Muscle of leg (tissue), 11 donors: ENCODE results near the gene IBTK. TPM values are rescaled to one million over a fixed set of nuclear protein-coding genes. Genes with fewer than 3 reads are reported as not detected.
"Not testable (repeated sequence)": the region's sequence is repeated elsewhere in the genome, so short reads cannot be mapped to it uniquely, and the experiment has no call there.

Experiments used
- DNase-seq: peaks from one replicate; pipeline ENCODE4 v3.0.0; 2013
- H3K27ac ChIP-seq: one replicate; pipeline ENCODE4 v1.5.1; 2013; ENCODE audit warnings: mild to moderate bottlenecking, low read length, control low read depth
- H3K27me3 ChIP-seq: one replicate; pipeline ENCODE4 v1.6.1; 2013; ENCODE audit warnings: low read length; ENCODE audit not compliant: control insufficient read depth, insufficient read depth
- H3K36me3 ChIP-seq: one replicate; pipeline ENCODE4 v1.6.1; 2013; ENCODE audit warnings: low read length; ENCODE audit not compliant: control insufficient read depth, insufficient read depth
- H3K4me1 ChIP-seq: one replicate; pipeline ENCODE4 v1.6.1; 2013; ENCODE audit warnings: low read length; ENCODE audit not compliant: control insufficient read depth, insufficient read depth
- H3K4me3 ChIP-seq: one replicate; pipeline ENCODE4 v1.5.1; 2013; ENCODE audit warnings: low read length, control low read depth
- H3K9me3 ChIP-seq: replicated peaks from 2 replicates; pipeline ENCODE4 v1.6.1; 2013; ENCODE audit warnings: low read depth, low read length; ENCODE audit not compliant: control insufficient read depth
- WGBS: methylation state at CpG from one replicate; pipeline ENCODE4 v1.1.5; 2013; ENCODE audit warnings: missing lambda C conversion rate; ENCODE audit not compliant: insufficient coverage; 5-methylcytosine and 5-hydroxymethylcytosine counted together
- polyA plus RNA-seq, 8 donors: library from polyadenylated mRNA; unstranded; fragments of 120-200 nt; gene quantifications; one replicate each; pipeline versions ENCODE4 v1.2.1 to v1.2.3, GENCODE V29; 2013; ENCODE audit warnings: inconsistent platforms in 1 of 8, low replicate concordance in 1 of 8; ENCODE audit not compliant: insufficient read length in 8 of 8, insufficient read depth in 1 of 8
- total RNA-seq: library from RNA; stranded (reverse); fragments of 120-200 nt; gene quantifications from one replicate; pipeline ENCODE4 v1.2.4, GENCODE V29; 2013

IBTK gene
- total and polyA plus RNA-seq, 9 donors: 22.7 to 37.5 (median 33.1) TPM

GRCh38 chr6:82268301-82268846 is 20.8 kb upstream of the IBTK start:
- Histone ChIP-seq H3K36me3 (no peaks in the 10 kb centered on the region), H3K4me3 (no peak overlapping the region), H3K4me1 (no peaks in the 10 kb centered on the region), H3K9me3 (no peaks in the 10 kb centered on the region), H3K27me3 (no peaks in the 10 kb centered on the region), H3K27ac (no peak overlapping the region)
- WGBS: no CpG with 5 or more reads among the region's 2 CpGs
- DNase-seq: no peak

DNA sequence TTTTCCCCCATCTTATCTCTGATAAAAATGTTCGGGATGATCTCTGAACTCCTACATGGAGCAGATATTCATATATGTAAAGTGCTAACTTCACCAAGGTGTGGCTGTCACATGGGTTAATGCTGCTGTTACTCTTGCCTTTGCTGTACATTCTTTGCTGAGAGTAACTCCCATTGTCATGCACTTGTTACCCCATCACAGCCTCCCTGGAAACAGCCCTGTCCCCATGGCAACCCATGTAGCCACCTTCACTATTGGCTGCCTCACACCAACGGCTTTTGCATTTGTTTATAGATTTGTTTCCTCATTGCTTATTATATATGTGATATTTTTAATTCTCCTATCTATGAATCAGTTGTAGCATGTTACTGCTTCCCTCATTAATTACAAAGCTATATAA is 17.3 kb upstream of the IBTK start:
- Histone ChIP-seq H3K36me3 (no peaks in the 10 kb centered on the region), H3K27me3 (no peaks in the 10 kb centered on the region), H3K4me3 (no peak overlapping the region), H3K27ac (no peak overlapping the region), H3K4me1 (no peaks in the 10 kb centered on the region), H3K9me3 (no peaks in the 10 kb centered on the region)
- DNase-seq: no peak
- no CpG with 5 or more reads among the region's 2 CpGs for WGBS

- H3K4me3 ChIP-seq: no peak overlapping the region
- no peak for DNase-seq
- no peaks in the 10 kb centered on the region for H3K36me3 ChIP-seq
Observed at GRCh38 chr6:82264321-82264720, 16.8 kb upstream of the IBTK start.

GRCh38 chr6:82263916-82264315 is 16.4 kb upstream of the IBTK start:
- 75% methylated on average over 1 of the region's 3 CpGs for WGBS
- no peak for DNase-seq
- Histone ChIP-seq H3K36me3 (no peaks in the 10 kb centered on the region), H3K9me3 (no peaks in the 10 kb centered on the region), H3K27me3 (no peaks in the 10 kb centered on the region), H3K27ac (no peak overlapping the region), H3K4me3 (no peak overlapping the region), H3K4me1 (no peaks in the 10 kb centered on the region)

More at GRCh38 chr6:82264321-82264720, 16.8 kb upstream of the IBTK start:
- no peak overlapping the region for H3K27ac ChIP-seq
- no peaks in the 10 kb centered on the region for H3K4me1 ChIP-seq
- H3K27me3 ChIP-seq: no peaks in the 10 kb centered on the region
- H3K9me3 ChIP-seq: no peaks in the 10 kb centered on the region

DNA sequence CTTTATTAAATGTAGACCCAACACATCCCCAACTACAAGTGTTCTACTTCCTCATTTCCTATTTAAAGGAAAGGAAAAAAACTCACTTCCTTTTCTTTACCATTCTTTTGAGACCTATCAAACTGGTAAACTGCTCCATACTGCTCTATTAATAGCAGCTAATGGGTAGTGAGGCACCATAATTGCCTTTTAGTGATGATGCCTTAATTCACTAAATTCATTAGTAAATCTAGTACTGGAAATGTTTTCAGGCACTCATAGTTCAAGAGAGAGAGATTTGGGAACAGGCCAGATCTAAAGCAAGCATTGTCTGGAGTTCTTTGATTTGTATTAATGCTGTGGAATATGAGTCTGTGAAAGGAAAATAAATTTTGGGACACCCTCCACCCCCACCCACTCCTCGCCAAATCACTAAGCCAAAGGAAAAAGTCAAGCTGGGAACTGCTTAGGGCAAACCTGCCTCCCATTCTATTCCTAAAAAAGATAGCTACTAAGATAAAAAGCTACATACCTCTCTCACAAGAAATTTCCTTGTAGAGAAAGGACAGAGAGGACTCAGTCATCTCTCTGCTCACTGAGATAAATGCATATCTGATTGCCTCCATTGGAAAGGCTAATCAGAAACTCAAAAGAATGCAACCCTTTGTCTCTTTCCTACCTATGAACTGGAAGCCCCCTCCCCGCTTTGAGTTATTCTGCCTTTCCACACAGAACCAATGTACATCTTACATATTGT is 13.6 kb upstream of the IBTK start:
- WGBS: no CpG with 5 or more reads among the region's 2 CpGs
- Histone ChIP-seq H3K9me3 (no peaks in the 10 kb centered on the region), H3K4me1 (no peaks in the 10 kb centered on the region), H3K4me3 (no peak overlapping the region), H3K36me3 (no peaks in the 10 kb centered on the region), H3K27ac (no peak overlapping the region), H3K27me3 (no peaks in the 10 kb centered on the region)
- no peak for DNase-seq

DNA sequence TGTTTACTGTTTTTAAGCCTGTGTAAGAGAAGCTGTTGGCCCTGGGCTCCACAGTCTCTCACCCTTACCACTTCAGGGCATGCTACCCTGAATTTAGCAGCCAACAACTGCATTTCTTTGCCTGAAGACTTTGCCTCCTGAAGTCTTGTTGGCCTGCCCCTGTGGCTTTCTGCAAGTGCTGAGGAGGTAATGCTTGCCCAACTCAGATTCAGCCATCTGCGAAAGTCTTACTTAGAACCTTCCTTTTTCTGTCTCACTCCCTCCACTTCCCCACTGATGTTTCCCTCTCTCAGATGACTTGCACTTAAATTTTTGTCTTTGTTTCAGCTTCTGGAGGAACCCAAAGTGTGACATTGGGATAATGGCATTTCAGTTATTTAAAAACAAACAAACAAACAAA is 11.8 kb upstream of the IBTK start:
- H3K4me1 ChIP-seq: no peaks in the 10 kb centered on the region
- no peaks in the 10 kb centered on the region for H3K9me3 ChIP-seq
- DNase-seq: peak; percentile 23
- no peaks in the 10 kb centered on the region for H3K36me3 ChIP-seq
- H3K4me3 ChIP-seq: no peak overlapping the region
- H3K27me3 ChIP-seq: no peaks in the 10 kb centered on the region
- no peak overlapping the region for H3K27ac ChIP-seq
- 88% methylated on average over 1 of the region's 1 CpG for WGBS

- Histone ChIP-seq H3K4me1 (no peaks in the 10 kb centered on the region), H3K27ac (no peak overlapping the region), H3K9me3 (no peaks in the 10 kb centered on the region), H3K27me3 (no peaks in the 10 kb centered on the region), H3K4me3 (no peak overlapping the region), H3K36me3 (no peaks in the 10 kb centered on the region)
- DNase-seq: no peak
- WGBS: 60% methylated on average over 1 of the region's 1 CpG
Observed at GRCh38 chr6:82257088-82257774, 9.7 kb upstream of the IBTK start.

DNA sequence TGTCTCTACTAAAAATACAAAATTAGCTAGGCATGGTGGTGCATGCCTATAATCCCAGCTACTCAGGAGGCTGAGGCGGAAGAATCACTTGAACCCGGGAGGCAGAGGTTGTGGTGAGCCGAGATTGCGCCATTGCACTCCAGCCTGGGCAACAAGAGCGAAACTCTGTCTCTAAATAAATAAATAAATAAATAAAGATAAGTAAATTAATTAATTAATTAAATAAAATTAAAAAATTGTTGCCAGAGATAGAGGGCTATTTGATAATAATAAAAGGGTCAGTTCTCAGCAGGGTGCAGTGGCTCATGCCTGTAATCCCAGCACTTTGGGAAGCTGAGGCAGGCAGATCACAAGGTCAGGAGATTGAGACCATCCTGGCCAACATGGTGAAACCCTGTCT is 7.2 kb upstream of the IBTK start:
- not testable (repeated sequence) for DNase-seq, H3K9me3 ChIP-seq, H3K27me3 ChIP-seq, H3K27ac ChIP-seq, H3K4me3 ChIP-seq, H3K36me3 ChIP-seq, H3K4me1 ChIP-seq
- WGBS: no CpG with 5 or more reads among the region's 5 CpGs

DNA sequence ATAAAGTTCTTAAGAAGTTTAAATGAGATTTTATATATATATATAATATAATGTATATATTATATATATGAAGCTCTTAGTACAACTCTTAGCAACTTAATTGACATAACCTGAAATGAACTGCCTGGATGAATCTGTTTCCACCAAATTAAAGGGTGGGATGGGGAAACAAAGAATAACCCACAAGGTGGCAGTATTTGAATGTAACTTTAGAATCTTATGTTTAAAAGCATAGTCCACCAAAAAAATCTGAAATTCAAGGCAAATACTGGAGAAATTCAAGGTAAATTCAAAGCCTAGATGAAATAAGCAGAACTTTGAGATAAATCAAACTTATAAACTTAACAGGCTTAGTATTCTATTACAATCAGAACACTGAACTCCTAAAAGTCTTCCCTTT is 4.4 kb upstream of the IBTK start:
- Histone ChIP-seq H3K4me1 (peaks cover 9% of the 10 kb centered on the region), H3K36me3 (no peaks in the 10 kb centered on the region), H3K27me3 (no peaks in the 10 kb centered on the region), H3K4me3 (no peak overlapping the region), H3K27ac (no peak overlapping the region), H3K9me3 (no peaks in the 10 kb centered on the region)
- peak; percentile 43 for DNase-seq

GRCh38 chr6:82249381-82250253 is 2.1 kb upstream of the IBTK start:
- 100% methylated on average over 1 of the region's 12 CpGs for WGBS
- Histone ChIP-seq H3K4me3 (no peak overlapping the region), H3K4me1 (peaks cover 15% of the 10 kb centered on the region), H3K27ac (no peak overlapping the region), H3K9me3 (no peaks in the 10 kb centered on the region), H3K27me3 (no peaks in the 10 kb centered on the region), H3K36me3 (no peaks in the 10 kb centered on the region)
- no peak for DNase-seq
